Gastrocnemius medialis (tissue), 4 donors: ENCODE data around the gene SP4.

Experiments used
- POLR2A ChIP-seq, 2 donors: fragments of 450-650 bp; IDR thresholded peaks; one replicate each; pipeline ENCODE4 v1.6.1; 2017; ENCODE audit warnings: antibody characterized with exemption in 2 of 2, mild to moderate bottlenecking in 2 of 2, moderate library complexity in 2 of 2
- TF ChIP-seq, protein P1 (sequence below), 5 experiments: fragments of 450-650 bp in 3 of 5; fragments of 200-600 bp in 2 of 5; sonication (generic) in 2 of 5; IDR thresholded peaks in 4 of 5; conservative IDR thresholded peaks in 1 of 5; 1 replicate in 4 of 5; 2 replicates in 1 of 5; pipeline ENCODE4 v1.5.1; 2016 to 2019; ENCODE audit warnings: antibody characterized with exemption in 5 of 5, mild to moderate bottlenecking in 3 of 5, moderate library complexity in 3 of 5

DNA sequence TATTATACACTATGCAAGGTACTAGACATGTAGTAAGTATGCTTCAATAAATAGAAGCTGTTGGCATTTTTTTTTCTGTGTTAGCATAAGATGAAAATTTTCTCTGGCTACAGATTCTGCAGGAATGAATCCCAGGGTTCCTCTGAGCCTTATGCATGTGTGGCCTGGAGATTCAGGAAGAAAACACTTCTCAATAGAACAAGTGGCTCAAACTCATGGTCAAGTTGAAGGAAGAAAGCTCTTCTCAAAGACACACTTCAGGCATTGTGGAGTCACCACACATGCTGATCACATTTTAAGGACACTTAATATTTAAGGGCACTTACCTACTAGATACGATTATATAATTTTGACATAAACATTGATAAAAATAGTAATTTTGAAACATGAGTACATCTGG lies 134.5 kb downstream of the SP4 start:
- TF ChIP-seq, protein P1, sequence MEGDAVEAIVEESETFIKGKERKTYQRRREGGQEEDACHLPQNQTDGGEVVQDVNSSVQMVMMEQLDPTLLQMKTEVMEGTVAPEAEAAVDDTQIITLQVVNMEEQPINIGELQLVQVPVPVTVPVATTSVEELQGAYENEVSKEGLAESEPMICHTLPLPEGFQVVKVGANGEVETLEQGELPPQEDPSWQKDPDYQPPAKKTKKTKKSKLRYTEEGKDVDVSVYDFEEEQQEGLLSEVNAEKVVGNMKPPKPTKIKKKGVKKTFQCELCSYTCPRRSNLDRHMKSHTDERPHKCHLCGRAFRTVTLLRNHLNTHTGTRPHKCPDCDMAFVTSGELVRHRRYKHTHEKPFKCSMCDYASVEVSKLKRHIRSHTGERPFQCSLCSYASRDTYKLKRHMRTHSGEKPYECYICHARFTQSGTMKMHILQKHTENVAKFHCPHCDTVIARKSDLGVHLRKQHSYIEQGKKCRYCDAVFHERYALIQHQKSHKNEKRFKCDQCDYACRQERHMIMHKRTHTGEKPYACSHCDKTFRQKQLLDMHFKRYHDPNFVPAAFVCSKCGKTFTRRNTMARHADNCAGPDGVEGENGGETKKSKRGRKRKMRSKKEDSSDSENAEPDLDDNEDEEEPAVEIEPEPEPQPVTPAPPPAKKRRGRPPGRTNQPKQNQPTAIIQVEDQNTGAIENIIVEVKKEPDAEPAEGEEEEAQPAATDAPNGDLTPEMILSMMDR (IDR thresholded peaks at IDR 0.05 in 4 of 5, conservative IDR thresholded peaks at IDR 0.05 in 1 of 5): no peak
- TF ChIP-seq POLR2A (IDR thresholded peaks at IDR 0.05): no peak
